ENCODE results near the gene IRAG1.
"Not testable (repeated sequence)": the region's sequence is repeated elsewhere in the genome, so short reads cannot be mapped to it uniquely, and the experiment has no call there.

Gene IRAG1

GRCh38 chr11:10701982-10702381 is 8.4 kb upstream of the IRAG1 start:
- DNase-seq (ENCODE audit: low read depth in 4 of 4, low spot score in 1 of 4): no peak

- no peak for DNase-seq (ENCODE audit: low read depth in 4 of 4, low spot score in 1 of 4)
Measured at GRCh38 chr11:10699072-10699471, 5.5 kb upstream of the IRAG1 start.

GRCh38 chr11:10697323-10697620 is 3.7 kb upstream of the IRAG1 start:
- no peak for DNase-seq (ENCODE audit: low read depth in 4 of 4, low spot score in 1 of 4)

- no peak for DNase-seq (ENCODE audit: low read depth in 4 of 4, low spot score in 1 of 4)
Measured at GRCh38 chr11:10696468-10697322, 3.1 kb upstream of the IRAG1 start.

DNA sequence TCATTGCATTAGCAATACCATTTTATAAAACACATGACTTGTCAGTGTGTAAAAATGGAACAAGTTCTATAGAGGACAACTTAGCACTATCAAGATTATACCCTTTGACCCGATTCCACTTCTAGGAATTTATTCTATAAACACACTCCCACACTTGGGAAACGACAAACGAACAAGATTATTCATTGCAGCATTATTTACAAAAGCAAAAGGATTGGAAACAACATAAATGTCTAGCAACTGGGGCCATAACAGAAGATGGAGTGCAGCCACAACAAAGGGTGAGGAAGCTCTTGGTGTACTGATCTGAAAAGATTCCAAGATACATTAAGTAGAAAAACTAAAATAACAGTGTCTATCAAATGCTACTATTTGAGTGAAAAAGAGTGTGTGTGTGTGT is 2.3 kb upstream of the IRAG1 start:
- DNase-seq (ENCODE audit: low read depth in 4 of 4, low spot score in 1 of 4): no peak

DNA sequence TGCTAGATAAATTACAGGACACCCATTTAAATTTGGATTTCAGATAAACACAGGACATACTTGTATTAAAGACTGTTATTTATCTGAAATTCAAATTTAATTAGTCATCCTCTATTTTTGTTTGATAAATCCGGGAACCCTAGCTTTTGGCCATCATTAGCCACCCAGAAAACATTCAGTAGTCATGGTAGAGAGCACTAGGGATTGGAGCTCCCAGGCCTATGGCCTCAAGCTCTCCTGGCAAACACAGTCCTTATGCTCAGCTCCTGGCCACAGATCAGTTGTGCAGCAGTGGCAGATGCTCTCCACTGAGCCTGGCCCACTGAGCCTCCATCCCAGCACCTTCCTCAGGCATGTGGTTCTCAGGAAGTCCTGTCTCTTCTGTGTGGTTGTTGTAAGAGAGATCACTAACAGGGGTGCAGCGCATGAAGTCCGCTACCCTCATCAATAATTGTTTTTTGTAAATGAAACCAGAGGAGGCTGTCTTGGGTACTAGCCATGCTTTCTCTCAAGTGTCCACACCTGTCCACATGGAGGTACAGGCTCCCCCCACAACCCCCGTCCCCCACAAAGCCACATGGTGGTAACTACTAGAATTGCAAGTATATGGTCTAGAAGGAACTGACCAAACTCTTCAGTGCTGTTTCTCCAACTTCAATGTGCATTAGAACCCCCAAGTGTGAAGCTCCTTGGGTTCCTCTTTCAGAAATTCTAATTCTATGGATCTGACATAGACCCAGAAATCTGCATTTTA is 1.1 kb upstream of the IRAG1 start:
- DNase-seq (ENCODE audit: low read depth in 4 of 4, low spot score in 1 of 4): no peak

DNA sequence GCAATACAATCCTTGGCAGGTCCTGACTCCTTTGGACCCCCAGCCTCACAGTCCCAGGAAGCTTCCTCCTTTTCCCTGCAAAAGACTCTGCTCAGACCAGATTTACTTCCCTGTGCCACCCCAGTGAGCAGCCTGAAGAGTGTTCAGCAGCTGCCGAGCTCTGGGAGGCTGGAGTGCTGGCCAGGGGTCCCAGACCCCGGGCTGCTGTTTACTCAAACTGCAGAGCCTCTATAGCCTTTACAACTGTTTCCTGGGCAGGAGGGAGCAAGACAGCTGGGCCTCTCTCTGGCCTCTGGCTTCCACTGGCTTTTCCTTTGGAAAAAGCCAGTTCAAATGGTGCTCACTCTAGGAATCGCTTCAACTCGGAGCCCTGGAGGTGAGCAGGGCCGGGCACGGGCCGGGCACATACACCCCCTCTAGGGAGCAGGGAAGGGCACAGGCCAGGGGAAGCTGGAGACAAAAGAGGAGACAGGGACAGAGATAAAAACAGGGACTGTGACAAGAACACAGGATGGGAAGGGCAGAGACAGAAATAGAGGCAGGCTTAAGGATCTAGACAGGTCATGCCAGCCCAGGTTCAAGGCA is 932 bp downstream of the IRAG1 start:
- no peak for DNase-seq (ENCODE audit: low read depth in 4 of 4, low spot score in 1 of 4)

DNA sequence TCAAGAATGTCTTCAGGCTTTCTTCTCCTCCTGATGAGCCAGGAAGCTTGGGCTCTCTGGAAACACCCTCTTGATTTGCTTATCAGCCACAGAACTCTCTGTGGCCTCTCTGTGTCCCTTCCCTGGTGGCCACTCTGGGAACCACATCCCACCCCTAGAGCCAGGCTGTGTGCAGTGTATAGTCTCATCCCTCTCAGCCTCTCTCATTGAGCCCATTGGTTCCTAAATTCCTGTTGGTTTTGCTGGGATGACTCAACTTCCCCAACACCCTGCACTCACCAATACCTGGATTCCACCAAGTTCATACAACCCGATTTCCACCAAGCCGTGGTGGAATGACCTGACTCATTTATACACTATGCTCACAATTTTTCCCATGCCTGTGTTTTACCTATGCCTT is 5.2 kb downstream of the IRAG1 start:
- DNase-seq (ENCODE audit: low read depth in 4 of 4, low spot score in 1 of 4): no peak

DNA sequence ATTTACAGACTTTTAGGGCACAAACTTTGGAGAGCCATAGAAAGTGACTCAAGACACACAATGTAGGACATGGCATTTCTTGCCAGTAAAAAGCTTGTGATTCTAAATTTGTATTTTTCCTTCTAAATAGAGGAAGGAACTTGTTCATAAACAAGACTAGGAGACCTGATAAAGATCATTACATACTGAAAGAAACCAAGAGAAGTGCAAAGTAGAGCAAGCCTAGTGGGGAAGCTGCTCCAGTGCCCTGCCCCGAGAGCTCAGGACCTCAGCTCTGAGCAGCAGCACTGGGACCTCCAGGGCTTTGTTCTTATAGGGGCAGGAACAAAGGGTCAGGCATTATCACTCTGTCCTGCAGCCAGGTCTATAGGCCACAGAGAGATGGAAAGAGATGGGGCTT is 7.2 kb downstream of the IRAG1 start:
- DNase-seq (ENCODE audit: low read depth in 4 of 4, low spot score in 1 of 4): no peak

- DNase-seq (ENCODE audit: low read depth in 4 of 4, low spot score in 1 of 4): no peak
Measured at GRCh38 chr11:10683429-10683828, 10.1 kb downstream of the IRAG1 start.

GRCh38 chr11:10680956-10681487 is 12.5 kb downstream of the IRAG1 start:
- DNase-seq (ENCODE audit: low read depth in 4 of 4, low spot score in 1 of 4): no peak

GRCh38 chr11:10680279-10680678 is 13.3 kb downstream of the IRAG1 start:
- DNase-seq (ENCODE audit: low read depth in 4 of 4, low spot score in 1 of 4): not testable (repeated sequence)

- no peak for DNase-seq (ENCODE audit: low read depth in 4 of 4, low spot score in 1 of 4)
Measured at GRCh38 chr11:10679644-10680043, 13.9 kb downstream of the IRAG1 start.

DNA sequence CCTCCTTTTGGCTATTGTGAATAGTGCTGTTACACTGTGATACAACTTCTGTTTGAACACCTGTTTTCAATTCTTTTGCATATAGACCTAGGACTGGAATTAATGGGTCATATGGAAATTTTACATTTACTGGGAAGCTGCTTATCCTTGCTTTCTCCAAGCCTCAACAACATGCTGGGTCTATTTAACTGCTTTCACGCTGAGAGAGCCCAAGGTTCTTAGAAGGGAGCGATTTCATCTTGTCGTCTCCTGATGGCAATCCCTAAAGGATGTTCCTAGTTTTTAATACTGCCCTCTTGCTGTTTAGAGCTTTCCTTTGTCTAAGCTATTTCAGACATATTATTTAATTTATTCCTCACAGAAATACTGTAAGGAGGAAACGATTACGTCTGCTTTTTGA is 15.5 kb downstream of the IRAG1 start:
- no peak for DNase-seq (ENCODE audit: low read depth in 4 of 4, low spot score in 1 of 4)

GRCh38 chr11:10676919-10677318 is 16.6 kb downstream of the IRAG1 start:
- no peak for DNase-seq (ENCODE audit: low read depth in 4 of 4, low spot score in 1 of 4)

GRCh38 chr11:10674911-10675440 is 18.6 kb downstream of the IRAG1 start:
- no peak for DNase-seq (ENCODE audit: low read depth in 4 of 4, low spot score in 1 of 4)

DNA sequence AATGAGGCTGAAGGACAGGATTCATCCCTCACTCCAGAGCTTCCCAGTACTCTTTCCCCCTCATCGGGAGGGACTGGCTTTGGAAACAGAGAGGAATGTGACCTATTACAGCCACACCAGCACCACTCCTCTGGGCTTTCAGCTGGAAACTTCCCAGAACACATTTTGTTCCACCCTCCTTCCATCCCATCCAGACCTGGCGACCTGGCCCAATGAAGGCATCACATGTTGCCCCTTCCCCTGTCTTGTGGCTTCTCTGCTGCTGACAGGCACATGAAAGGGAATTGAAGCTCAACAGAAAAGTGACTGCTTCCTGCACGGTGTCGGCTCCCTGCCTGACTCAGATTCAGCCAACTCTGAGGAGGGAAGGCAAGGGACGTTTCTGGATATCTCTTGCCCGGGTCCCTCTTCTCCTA is 19.1 kb downstream of the IRAG1 start:
- DNase-seq (ENCODE audit: low read depth in 4 of 4, low spot score in 1 of 4): no peak

- no peak for DNase-seq (ENCODE audit: low read depth in 4 of 4, low spot score in 1 of 4)
Measured at GRCh38 chr11:10673501-10674062, 20.0 kb downstream of the IRAG1 start.

DNA sequence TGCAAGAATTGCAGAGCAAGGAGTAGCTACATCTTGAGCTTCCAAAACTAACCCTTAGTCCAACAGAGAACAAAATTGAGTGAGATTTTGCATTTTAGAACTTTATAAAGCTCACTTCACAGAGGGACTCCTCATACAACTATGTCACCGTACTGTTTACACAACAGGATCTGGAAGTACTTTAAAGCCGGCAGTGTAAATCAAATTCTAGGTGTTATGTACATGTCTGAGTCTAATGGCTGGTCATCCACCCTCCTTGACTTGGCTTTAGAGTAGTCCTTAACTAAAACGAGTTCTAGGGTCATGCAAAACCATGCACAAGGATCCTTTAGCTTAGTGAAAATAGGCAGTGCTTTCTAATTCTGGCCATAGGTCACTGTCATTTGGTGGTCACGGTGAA is 23.5 kb downstream of the IRAG1 start:
- no peak for DNase-seq (ENCODE audit: low read depth in 4 of 4, low spot score in 1 of 4)

GRCh38 chr11:10669258-10670033 is 24.1 kb downstream of the IRAG1 start:
- DNase-seq (ENCODE audit: low read depth in 4 of 4, low spot score in 1 of 4): no peak

- DNase-seq (ENCODE audit: low read depth in 4 of 4, low spot score in 1 of 4): no peak
Measured at GRCh38 chr11:10667521-10667885, 26.1 kb downstream of the IRAG1 start.

All from stimulated activated CD4-positive, alpha-beta T cell treated with anti-CD3 and anti-CD28 coated beads, Interleukin-1b, Interleukin-23, amount 100 ng/mL, for 24 hours (primary cell).